GM19452 (cell line): Measurements from ENCODE around the gene ALS2.

ENCODE experiments used
- ATAC-seq: cut with Tn5 transposase; IDR thresholded peaks from one replicate; pipeline ENCODE4 v1.9.1; 2021; ENCODE audit not compliant: unreplicated experiment

ALS2 gene

DNA sequence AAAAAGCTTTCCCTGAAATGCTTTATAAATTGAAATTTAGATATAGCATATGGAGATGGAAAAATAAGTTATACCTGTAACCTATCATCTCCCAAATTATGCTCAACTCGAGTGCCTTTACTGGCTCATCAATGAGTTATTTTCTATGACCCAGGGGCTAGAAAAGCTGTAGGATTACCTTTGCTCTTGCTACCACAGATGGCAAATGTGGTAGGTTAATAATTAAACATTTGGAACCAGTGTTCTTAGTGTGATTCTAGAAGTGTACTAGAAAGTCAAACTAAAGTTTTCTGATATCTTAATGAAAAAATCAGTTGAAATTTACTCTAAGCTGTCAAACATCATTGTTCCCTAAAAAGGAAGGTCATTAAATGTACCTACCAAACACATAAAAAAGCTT, 22.5 kb downstream of the ALS2 start:
- no peak for ATAC-seq

DNA sequence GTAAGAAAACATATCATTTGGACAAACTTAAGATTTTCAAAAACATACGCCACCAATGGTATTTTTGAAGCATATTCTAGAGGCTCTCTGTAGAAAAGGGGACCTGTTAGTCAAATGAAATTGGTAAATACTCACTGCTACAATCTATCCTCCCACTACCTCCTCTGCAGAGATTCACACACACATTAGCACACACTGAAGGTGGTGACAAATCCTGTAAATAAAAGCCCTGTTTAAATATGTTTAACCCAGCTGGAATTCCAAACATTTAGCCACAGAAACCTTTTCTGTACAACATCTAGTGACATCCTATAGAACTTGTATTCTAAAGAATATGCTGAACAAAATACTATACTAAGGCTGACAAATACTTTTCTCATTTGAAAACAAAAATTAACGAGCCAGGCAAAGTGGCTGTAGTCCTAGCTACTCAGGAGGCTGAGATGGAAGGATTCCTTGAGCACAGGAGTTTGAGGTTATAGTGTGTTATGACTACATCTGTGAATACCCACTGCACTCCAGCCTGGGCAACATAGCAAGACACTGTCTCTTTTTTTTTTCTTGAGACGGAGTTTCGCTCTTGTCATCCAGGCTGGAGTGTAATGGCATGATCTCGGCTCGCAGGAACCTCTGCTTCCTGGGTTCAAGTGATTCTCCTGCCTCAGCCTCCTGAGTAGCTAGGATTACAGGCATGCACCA, 25.9 kb downstream of the ALS2 start:
- ATAC-seq = no peak

DNA sequence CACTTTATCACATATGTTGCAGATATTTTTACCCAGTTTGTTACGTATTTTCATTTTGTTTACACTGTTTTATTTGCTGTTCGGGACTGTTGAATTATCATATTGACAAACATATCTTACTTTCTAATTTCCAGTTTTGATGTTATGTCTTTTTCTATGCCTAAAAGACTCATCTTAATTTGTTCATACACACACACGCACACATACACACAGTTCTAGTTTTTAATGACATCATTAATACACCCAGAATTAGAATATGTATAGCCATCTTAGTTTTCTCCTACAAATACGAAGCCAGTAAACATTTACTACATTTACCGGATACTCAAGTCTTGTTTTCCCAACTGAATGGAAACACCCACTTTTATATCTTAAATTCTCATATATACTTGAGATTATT, 29.2 kb downstream of the ALS2 start:
- ATAC-seq = no peak

DNA sequence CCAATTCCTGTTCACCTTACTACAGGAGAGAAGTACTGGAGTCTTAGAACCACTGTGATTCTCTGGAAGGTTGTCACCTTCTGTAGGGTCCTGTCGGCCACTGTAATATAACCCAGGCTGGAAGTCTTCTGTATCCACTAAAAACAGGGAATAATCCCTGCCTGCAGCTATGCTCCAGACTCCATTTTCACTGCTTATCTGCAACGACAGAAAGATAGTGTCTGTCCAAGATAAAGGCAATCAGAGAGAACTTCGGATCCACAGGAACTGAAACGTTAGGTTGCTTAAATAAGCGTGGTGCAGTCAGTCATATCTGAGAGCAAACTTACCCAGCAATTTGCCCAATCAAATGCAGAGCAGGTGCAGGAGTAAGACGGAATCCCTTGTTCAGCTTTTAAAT, 34.2 kb downstream of the ALS2 start:
- ATAC-seq = no peak

DNA sequence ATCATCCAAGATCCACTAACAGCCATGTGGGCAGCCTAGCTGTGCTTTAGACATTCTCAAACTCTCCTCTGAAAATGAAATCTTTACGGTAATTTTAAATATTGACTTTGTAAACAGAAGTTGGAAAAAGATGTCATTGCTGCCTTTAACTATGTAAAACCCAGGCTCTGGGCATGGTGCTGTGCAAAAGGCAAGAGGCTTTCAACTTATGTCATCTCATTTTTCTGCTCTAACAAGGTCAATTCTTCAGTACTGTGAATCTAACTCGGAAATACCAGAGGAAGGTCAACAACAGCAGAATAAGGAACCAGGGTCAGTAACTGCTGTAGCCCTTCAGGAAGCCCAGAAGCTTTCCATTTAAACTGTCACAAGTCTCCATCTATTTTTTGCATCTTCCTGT, 45.2 kb downstream of the ALS2 start:
- no peak for ATAC-seq

DNA sequence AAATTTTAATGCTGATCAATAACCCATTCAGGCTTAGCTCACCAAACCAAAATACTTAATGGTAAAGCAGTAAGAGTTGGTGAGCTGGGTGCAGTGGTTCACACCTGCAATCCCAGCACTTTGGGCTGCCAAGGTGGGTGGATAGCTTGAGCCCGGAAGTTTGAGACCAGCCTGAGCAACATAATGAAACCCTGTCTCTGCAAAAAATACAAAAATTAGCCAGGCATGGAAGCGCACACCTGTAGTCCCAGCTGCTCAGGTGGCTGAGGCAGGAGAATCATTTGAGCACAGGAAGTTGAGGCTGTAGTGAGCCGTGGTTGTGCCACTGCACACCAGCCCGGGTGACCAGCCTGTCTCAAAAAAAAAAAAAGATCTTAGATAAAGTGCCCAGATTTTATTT, 46.6 kb downstream of the ALS2 start:
- no peak for ATAC-seq

DNA sequence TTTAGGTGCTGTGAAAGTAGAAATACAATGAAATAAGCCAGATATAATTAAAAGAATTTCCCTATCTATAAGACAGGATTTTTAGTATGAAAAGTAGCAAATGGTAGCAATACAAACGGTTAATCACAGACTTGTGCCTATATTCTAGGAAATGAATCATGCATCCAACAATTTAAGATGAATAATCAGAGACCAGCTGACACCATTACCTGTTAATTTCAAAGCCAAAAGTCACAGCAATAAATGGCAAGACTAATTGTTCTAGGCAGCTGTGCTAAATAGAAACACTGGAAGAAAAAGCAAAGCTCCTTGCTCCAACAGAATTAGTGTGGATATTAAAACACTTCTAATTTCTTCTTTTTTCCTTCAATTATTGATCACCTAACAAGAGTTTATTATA, 47.2 kb downstream of the ALS2 start:
- ATAC-seq = no peak

DNA sequence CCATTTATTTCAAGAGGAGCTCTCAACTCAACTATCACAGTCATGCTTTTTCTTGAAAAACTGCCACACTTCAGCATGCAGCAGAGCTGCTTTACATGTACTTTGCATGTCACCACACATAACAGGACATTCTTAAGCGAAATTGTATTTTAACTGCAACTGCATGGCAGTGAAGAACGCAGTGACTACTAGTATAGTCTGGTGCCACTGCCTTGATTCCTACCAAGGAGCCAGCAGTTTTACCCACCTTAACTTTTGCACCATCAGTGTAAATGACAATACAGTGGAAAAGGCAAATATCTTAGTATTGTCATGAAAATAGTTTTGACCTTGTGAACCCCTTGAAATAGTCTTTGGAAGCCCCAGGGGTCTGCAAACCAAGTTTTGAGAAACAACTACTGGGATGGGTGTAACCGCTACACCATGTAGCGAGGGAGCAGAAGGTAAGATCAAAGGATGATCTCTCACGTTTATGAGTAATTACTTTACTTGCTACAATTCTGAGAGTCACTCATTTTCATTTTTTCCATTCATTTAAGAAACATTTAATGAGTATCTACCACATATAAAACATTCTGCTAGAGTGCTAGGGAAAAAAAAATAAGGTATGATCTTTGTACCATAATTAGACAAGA, 50.0 kb downstream of the ALS2 start:
- no peak for ATAC-seq

DNA sequence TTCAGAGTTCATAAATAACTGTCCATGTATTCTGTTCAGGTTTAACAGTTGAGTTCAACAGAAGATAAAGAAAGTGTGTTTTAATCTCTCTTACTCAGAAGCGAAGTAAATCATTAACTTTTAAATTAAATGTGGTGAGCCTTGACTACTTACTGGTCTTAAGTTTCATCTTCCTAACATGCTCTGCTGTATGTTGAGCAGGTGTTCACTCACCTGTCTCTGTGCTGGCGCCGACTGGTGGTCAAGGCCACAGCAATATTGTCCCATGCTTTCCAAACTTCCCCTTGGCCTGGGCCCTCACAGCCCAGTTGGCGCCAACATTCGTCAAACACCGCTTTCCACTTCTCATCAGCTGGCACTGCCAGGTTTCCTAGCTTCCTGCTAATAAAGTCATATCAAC, 65.3 kb downstream of the ALS2 start:
- ATAC-seq = no peak

DNA sequence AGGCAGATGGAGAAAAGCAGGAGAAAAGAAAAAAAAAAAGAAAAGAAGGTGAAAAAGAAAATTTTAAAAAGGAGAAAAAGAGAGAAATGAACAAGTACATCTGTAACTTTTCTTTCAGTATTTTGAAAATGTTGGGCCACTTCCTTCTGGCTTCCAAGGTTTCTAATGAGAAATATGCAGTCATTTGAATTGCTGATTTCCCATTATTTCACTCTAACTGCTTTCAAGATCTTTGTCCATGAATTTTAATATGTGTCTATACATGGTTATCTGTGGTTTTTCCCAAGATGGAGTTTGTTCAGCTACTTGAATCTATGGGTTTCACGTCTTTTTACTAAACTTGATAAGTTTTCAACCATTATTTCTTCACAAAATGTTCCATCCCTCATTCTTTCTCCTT, 68.0 kb downstream of the ALS2 start:
- ATAC-seq = no peak

DNA sequence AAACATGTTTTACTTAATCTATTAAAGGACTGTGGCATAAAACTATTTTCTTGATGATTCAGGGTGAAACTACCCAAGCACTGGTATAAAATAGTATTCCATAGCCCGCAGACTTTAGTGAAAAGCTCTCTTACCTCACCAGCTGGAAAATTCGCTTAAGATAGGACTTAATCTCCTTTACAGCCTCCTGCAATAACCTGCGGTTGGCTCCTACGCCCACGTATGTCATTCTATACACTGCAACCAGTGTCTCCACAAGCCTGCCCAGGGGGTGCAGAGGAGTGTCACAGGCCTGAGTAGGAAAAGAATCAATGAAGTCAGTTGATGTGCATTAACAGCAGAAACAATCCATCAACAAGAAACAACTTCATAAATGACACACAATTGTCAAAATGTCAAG, 71.0 kb downstream of the ALS2 start:
- ATAC-seq = no peak

DNA sequence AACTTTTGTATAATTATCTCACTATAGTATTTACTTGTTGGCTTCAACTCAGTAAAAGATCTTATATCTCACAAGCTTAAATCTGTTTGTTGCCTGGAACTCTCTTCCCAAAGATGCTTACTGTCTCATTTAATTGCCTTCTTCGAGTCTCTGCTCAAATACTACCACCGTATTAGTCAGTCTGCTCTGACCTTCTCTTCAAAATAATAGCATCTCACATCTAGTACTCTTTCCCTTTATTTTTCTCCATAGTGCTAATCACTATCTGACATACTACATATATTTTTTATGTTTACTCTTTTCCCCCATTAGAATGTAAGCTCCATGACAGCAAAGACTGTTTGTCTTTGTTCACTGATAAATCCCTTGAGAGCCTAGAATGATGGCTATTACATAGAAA, 71.7 kb downstream of the ALS2 start:
- ATAC-seq = no peak

DNA sequence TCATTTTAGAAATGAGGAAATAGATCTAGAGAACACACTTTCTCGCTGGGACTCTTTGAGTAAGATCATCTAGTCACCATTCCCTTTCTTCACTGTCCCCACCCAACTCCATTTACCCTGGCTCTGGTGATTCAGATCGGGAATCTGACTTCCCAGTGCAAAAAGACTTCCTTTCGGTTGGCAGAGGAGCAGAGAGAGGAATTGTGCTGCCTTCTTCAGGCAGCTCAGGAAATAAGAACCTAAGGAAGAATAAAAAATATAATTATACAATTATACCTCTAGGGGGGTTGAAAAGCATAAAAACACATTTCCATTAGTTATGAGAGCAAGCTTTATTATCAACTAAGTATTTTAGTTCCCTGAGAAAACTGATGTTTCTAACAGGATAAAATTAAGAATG, 73.0 kb downstream of the ALS2 start:
- ATAC-seq = no peak

DNA sequence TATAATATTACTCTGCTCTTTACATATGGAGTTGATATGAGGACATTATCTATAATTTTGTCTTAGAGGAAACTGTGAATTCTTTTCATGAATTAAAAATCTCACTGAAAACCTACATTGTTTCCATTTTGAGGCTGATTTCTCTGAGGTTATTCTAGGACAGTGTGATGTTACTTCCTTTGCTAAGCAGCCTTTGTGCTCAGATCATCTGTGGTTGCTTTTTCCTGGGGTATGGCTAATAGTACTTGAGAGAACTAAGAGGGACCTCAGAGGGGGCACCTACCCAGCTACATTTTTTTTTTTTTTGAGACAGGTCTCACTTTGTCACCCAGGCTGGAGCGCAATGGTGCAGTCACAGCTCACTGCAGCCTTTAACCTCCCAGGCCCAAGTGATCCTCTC, 73.6 kb downstream of the ALS2 start:
- no peak for ATAC-seq

DNA sequence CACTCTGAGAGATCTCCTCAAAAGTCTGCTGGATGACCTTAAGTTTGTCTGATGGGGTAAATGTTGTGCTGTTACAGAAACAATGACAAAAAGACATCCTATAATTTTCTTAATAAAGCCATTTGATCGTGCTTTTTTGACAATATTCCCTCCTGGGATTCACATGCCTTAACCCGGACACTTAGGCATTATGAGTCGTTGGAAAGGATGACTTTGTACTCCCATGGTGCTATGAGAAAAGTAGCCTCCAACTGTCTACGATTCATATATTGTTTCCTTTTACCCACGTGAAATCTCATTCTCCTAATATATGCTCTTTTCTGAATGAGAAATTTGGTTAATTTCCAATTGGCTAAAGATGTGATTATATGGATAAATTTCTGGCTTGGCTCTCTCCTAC, 76.2 kb downstream of the ALS2 start:
- no peak for ATAC-seq

DNA sequence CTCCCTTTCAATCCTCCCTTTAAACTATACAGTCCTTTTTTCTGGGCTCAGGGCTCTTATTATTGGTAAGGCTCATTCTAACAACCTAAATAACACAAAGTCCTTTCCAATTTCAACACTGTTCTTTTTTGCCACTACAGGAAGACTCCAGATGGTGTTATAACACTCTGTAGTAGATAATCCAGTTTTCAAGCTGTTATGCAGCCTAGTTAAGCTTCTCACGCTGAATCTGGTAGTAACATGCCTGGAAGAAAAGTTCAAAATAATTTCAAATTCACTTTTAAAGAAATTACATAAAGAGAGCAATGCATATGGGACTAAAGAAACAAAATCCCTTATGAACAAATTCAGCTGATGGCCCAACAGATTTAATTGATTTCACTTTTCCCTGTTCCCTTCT, 79.1 kb downstream of the ALS2 start:
- ATAC-seq = no peak

DNA sequence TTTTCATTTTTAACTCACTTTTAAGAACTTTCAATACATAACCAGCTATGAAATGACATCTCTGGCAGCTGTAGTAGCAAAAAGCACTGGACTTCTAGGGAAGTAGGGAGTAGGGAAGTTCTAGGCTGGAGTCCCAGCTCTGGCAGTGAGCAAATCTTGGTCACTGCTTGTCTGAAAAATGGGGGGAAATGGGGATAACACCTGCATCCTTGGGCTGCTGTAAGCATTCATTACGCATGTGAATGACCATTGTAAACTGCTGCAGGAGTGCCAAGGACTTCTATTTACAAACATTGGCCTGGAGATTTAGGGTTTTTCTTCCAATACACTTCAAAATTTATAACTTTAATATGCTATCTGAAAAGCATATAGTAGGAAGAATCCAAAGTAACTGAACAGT, 81.3 kb downstream of the ALS2 start:
- no peak for ATAC-seq

DNA sequence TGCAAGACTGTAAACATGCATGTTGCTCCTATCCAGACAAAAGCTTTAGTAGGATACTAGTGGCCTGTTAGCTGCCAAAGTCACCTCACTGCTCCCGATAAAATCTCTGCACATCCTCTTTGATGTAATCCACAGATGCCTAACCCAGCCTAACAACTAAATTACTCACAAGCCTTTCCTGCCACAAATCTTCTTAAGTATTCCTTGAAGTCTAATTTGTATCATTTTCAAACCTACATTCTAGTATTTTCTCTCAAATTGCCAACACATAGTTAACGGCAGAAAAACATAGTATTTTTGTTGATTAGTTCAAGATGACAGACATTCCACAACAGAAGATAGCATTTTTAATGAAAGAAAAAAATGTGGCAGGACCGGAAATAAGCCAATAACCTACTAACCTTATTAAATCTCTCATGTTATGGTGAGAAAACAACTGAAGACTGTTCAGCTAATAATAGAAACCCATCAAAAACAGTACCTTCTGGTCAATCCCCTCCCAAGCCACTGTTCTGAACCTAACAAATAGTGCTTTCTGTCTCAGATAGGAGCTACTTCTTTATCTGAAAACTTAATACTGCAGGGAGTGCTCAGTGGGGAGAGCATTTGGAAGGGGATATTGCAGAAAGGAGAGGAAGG, 82.0 kb downstream of the ALS2 start, which contains the start of gene MPP4:
Gene MPP4 (minus strand): TSS at position 57 of the 639 bp plus-strand sequence. CDS start 4,690 bp downstream, outside the sequence.
- ATAC-seq = no peak

DNA sequence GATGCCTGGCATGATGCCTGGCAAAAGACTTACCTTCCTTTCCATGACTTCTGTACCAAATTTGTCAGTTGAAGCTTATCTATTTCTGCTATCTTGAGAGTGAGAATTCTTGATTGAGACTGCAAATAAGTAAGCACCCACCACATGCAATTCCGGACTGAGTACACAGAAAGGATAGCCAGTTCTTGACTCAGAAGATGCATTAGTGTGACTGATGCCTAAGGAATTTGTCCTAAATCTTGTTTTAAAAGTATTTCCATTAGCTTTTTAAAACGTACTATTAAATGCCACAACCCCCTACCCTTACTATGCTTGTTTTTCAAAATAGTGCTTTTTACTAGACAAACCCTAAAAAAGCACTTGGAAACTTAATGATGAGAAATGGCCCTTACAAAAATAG, 82.8 kb downstream of the ALS2 start:
- ATAC-seq = no peak

DNA sequence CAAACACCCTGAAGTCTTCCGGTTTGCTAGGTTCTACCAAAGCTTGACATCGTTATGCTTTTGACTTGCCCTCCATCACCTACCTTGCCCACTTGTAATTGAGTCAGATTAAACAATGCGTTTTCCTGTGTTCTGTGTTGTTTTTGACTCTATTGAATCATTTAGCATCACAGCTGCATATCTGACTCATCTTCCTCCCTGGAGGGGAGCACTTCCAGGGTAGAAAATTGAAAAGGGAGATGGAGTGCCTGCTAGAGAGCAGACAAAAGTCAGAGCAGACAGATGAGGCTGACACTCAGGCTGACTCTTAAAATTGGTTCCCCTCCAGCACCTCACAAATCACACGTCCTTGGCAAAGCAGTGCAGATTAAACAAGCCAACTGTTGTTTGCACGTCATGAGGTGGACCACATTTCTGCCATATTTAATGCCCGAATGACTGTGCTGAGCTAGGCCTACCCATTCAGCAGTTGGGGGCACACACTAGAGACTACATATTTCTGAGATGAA, 84.5 kb downstream of the ALS2 start:
- ATAC-seq = no peak

DNA sequence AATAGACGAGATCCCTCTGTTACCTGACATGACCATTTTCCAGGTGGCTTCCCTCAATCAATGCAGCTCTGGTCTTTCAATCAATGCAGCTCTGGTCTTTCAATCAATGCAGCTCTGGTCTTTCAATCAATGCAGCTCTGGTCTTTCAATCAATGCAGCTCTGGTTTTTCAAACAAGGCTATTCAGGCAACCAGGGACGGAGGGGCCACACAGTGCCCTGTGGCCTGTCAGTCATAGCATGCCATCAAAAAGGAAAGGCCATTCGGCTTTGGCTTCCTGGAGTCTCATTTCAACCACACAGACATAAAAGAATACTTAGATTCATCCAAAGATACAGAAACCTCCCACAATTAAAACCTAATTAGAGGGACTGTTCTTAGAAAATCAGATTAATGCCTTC, 95.6 kb downstream of the ALS2 start:
- ATAC-seq = no peak

DNA sequence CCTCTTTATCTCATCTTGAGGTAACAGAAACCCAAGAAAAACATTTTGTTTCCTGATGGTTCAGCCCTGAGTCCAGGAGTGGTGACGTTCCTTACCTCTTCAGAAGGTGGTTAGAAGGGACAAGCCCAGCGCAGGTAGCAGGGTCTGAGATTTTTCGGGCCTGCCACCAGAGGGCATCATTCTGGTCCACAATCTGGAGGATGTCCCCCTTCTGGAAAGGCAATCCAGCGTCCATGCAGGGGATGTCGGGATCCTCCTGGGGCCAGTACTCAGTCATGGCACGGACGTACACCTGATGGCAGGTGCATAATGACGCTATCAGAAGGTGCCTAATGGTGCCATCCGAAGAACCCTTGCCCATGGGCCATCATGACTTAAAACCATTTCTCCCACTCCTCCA, 100.0 kb downstream of the ALS2 start:
- no peak for ATAC-seq
